Thymus (tissue), 14 donors: ENCODE data around the gene MIB1. TPM values are rescaled to one million over a fixed set of nuclear protein-coding genes. Genes with fewer than 3 reads are reported as not detected.

Experiments used
- DNase-seq, 9 donors: peaks; one replicate each; pipeline ENCODE4 v3.0.0-alpha.2; 2013; ENCODE audit warnings: low spot score in 9 of 9, low read depth in 6 of 9, missing footprints in 1 of 9
- H3K27ac ChIP-seq, 2 donors: one replicate each; pipeline ENCODE4 v1.5.1; 2013; ENCODE audit warnings: control low read depth in 1 of 2, low read depth in 1 of 2, low read length in 1 of 2, mild to moderate bottlenecking in 1 of 2, moderate library complexity in 1 of 2
- H3K27me3 ChIP-seq, 2 donors: one replicate each; pipeline ENCODE4 v1.5.1; 2013; ENCODE audit warnings: low read length in 1 of 2; ENCODE audit not compliant: control insufficient read depth in 2 of 2, insufficient read depth in 1 of 2
- H3K36me3 ChIP-seq, 2 donors: one replicate each; pipeline ENCODE4 v1.5.1; 2013; ENCODE audit warnings: low read length in 1 of 2, mild to moderate bottlenecking in 1 of 2, moderate library complexity in 1 of 2; ENCODE audit not compliant: control insufficient read depth in 2 of 2, insufficient read depth in 2 of 2
- H3K4me1 ChIP-seq, 2 donors: one replicate each; pipeline ENCODE4 v1.5.1; 2013; ENCODE audit warnings: low read length in 2 of 2; ENCODE audit not compliant: control insufficient read depth in 2 of 2, insufficient read depth in 2 of 2
- H3K4me3 ChIP-seq, 2 donors: one replicate each; pipeline ENCODE4 v1.5.1; 2013; ENCODE audit warnings: low read length in 2 of 2, control low read depth in 1 of 2, mild to moderate bottlenecking in 1 of 2
- H3K9me3 ChIP-seq, 2 donors: one replicate each; pipeline ENCODE4 v1.5.1; 2013; ENCODE audit warnings: low read length in 1 of 2, mild to moderate bottlenecking in 1 of 2; ENCODE audit not compliant: control insufficient read depth in 2 of 2, insufficient read depth in 1 of 2
- WGBS: extraction: QIAGEN DNeasy Blood & Tissue Kit; methylation state at CpG from one replicate; pipeline ENCODE4 v1.1.7; 2013; 5-methylcytosine and 5-hydroxymethylcytosine counted together
- long read RNA-seq, 10 donors: transcript quantifications; one replicate each; lab custom pipeline, GENCODE V29; 2026
- polyA plus RNA-seq: library from polyadenylated mRNA; stranded (reverse); fragments of 200-250 nt; gene quantifications from one replicate; pipeline ENCODE4 v1.2.3, GENCODE V29; 2013
- total RNA-seq: library from RNA; stranded (reverse); fragments of 120-200 nt; gene quantifications from one replicate; pipeline ENCODE4 v1.2.4, GENCODE V29; 2013
- donor health status: healthy.

Gene MIB1
- total RNA-seq (33.2 TPM), polyA plus RNA-seq (8.8 TPM)
- long read RNA-seq, donor 1: 0 reads
- long read RNA-seq, donor 2, full-length matches to known transcripts: 4 of 4 reads
- long read RNA-seq, donor 2, partial matches to known transcripts: 0 of 4 reads
- long read RNA-seq, donor 2, other reads (novel, unspliced or antisense): 0 of 4 reads
- long read RNA-seq, donor 3, full-length matches to known transcripts: 2 of 12 reads
- long read RNA-seq, donor 3, partial matches to known transcripts: 10 of 12 reads
- long read RNA-seq, donor 3, other reads (novel, unspliced or antisense): 0 of 12 reads
- long read RNA-seq, donor 4: 0 reads
- long read RNA-seq, donor 5, full-length matches to known transcripts: 2 of 13 reads
- long read RNA-seq, donor 5, partial matches to known transcripts: 11 of 13 reads
- long read RNA-seq, donor 5, other reads (novel, unspliced or antisense): 0 of 13 reads
- long read RNA-seq, donor 6, full-length matches to known transcripts: 2 of 2 reads
- long read RNA-seq, donor 6, partial matches to known transcripts: 0 of 2 reads
- long read RNA-seq, donor 6, other reads (novel, unspliced or antisense): 0 of 2 reads
- long read RNA-seq, donor 7: 0 reads
- long read RNA-seq, donor 8: 0 reads
- long read RNA-seq, donor 9, full-length matches to known transcripts: 2 of 2 reads
- long read RNA-seq, donor 9, partial matches to known transcripts: 0 of 2 reads
- long read RNA-seq, donor 9, other reads (novel, unspliced or antisense): 0 of 2 reads
- long read RNA-seq, donor 10, full-length matches to known transcripts: 1 of 8 reads
- long read RNA-seq, donor 10, partial matches to known transcripts: 7 of 8 reads
- long read RNA-seq, donor 10, other reads (novel, unspliced or antisense): 0 of 8 reads

- Histone ChIP-seq H3K36me3 (no peaks in the 10 kb centered on the region), H3K27ac (peak within 1 kb of the TSS; percentile 94 to 96), H3K4me1 (peaks cover 7 to 11% of the 10 kb centered on the region in 2 donors), H3K9me3 (peaks cover 0 to 6% of the 10 kb centered on the region in 2 donors), H3K27me3 (peaks cover 0 to 5% of the 10 kb centered on the region in 2 donors), H3K4me3 (peak within 1 kb of the TSS; percentile 75 to 88)
- peak; percentile 90 to 99 (median 98) for DNase-seq
- WGBS: under 1% methylated on average over 76 of the region's 76 CpGs
Measured at GRCh38 chr18:21740538-21741311, at the start of gene MIB1. Gene MIB1 (plus strand): TSS chr18:21740792. CDS start chr18:21741584, 792 bp downstream.

GRCh38 chr18:21693322-21693721, 47.3 kb upstream of the MIB1 start:
- Histone ChIP-seq H3K4me1 (no peaks in the 10 kb centered on the region), H3K9me3 (peaks cover 1 to 7% of the 10 kb centered on the region in 2 donors), H3K27ac (no peak overlapping the region), H3K27me3 (no peaks in the 10 kb centered on the region), H3K36me3 (peaks cover 5 to 35% of the 10 kb centered on the region in 2 donors), H3K4me3 (no peak overlapping the region)
- 97% methylated on average over 2 of the region's 2 CpGs for WGBS
- no peak for DNase-seq

GRCh38 chr18:21700528-21701075, 40.0 kb upstream of the MIB1 start:
- H3K4me3 ChIP-seq: no peak overlapping the region
- no peak overlapping the region for H3K27ac ChIP-seq
- WGBS: 97% methylated on average over 6 of the region's 6 CpGs
- H3K27me3 ChIP-seq: no peaks in the 10 kb centered on the region
- H3K36me3 ChIP-seq: peaks cover 3 to 20% of the 10 kb centered on the region in 2 donors
- DNase-seq: no peak
- H3K9me3 ChIP-seq: no peaks in the 10 kb centered on the region
- peaks cover 2 to 8% of the 10 kb centered on the region in 2 donors for H3K4me1 ChIP-seq

GRCh38 chr18:21701621-21702020, 39.0 kb upstream of the MIB1 start:
- Histone ChIP-seq H3K36me3 (peaks cover 3 to 16% of the 10 kb centered on the region in 2 donors), H3K4me3 (no peak overlapping the region), H3K27ac (no peak overlapping the region), H3K27me3 (no peaks in the 10 kb centered on the region), H3K9me3 (peaks cover 0 to 3% of the 10 kb centered on the region in 2 donors), H3K4me1 (peaks cover 2 to 8% of the 10 kb centered on the region in 2 donors)
- DNase-seq: no peak
- 95% methylated on average over 2 of the region's 2 CpGs for WGBS

- H3K36me3 ChIP-seq: peaks cover 3 to 16% of the 10 kb centered on the region in 2 donors
- no peak overlapping the region for H3K27ac ChIP-seq
- peak overlapping the region in 1 of 2 donors; percentile 89 for H3K4me3 ChIP-seq
- peaks cover 0 to 3% of the 10 kb centered on the region in 2 donors for H3K9me3 ChIP-seq
- peaks cover 2 to 8% of the 10 kb centered on the region in 2 donors for H3K4me1 ChIP-seq
- DNase-seq: no peak
- 98% methylated on average over 5 of the region's 5 CpGs for WGBS
- no peaks in the 10 kb centered on the region for H3K27me3 ChIP-seq
Measured at GRCh38 chr18:21702602-21703001, 38.0 kb upstream of the MIB1 start.

- Histone ChIP-seq H3K9me3 (peaks cover 0 to 3% of the 10 kb centered on the region in 2 donors), H3K4me3 (peak overlapping the region; percentile 83 to 89), H3K27me3 (no peaks in the 10 kb centered on the region), H3K4me1 (peaks cover 2 to 8% of the 10 kb centered on the region in 2 donors), H3K36me3 (peaks cover 3 to 16% of the 10 kb centered on the region in 2 donors), H3K27ac (peak overlapping the region; percentile 92 to 95)
- peak in 6 of 9 donors; percentile 33 to 63 (median 47) for DNase-seq
- WGBS: under 1% methylated on average over 17 of the region's 17 CpGs
Measured at GRCh38 chr18:21703241-21703820, 37.3 kb upstream of the MIB1 start.

- 2% methylated on average over 60 of the region's 60 CpGs for WGBS
- DNase-seq: peak; percentile 76 to 95 (median 87)
Measured at GRCh38 chr18:21704603-21705364, 35.8 kb upstream of the MIB1 start, which contains the start of gene ABHD3. Gene ABHD3 (minus strand): TSS chr18:21704774. CDS start chr18:21704665, 109 bp downstream.

More at GRCh38 chr18:21704603-21705364, 35.8 kb upstream of the MIB1 start, which contains the start of gene ABHD3:
- H3K4me3 ChIP-seq: peak within 1 kb of the TSS; percentile 83 to 89
- H3K4me1 ChIP-seq: peaks cover 14 to 18% of the 10 kb centered on the region in 2 donors
- peaks cover 0 to 8% of the 10 kb centered on the region in 2 donors for H3K36me3 ChIP-seq
- H3K27ac ChIP-seq: peak within 1 kb of the TSS; percentile 92 to 95
- H3K27me3 ChIP-seq: no peaks in the 10 kb centered on the region
- peaks cover 0 to 3% of the 10 kb centered on the region in 2 donors for H3K9me3 ChIP-seq
